GM19023 (cell line): ENCODE data around the gene TSKS.
A peak's percentile ranks its signal among the peaks of the same experiment; 100 is the strongest.
"Not testable (repeated sequence)": the region's sequence is repeated elsewhere in the genome, so short reads cannot be mapped to it uniquely, and the experiment has no call there.

Experiments used
- ATAC-seq: cut with Tn5 transposase; IDR thresholded peaks from one replicate; pipeline ENCODE4 v1.9.1; 2021; ENCODE audit warnings: mild to moderate bottlenecking, moderate library complexity; ENCODE audit not compliant: unreplicated experiment

The TSKS gene

DNA sequence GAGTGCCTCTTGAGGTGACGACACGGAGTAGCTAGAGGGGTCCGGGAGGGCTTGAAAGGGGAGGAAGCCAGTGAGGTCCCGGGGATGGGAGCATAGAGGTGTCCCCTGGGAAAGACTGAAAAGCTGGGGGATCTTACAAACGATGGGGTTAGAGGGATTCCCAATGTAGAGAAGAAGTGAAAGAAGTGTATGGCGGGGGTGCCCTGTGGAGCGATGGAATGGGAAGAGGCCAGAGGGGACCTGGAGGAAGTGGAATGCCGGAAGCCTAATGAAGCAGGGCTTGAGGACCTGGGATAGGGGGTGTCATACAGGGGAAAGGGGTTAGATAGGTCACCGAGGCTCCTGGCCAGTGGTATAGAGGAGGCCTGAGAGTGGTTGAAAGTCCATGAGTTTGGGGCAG lies 4.3 kb upstream of the TSKS start:
- ATAC-seq: no peak

- ATAC-seq: no peak
Measured at GRCh38 chr19:49766930-49767299, 3.8 kb upstream of the TSKS start, which contains the start of gene AP2A1. Gene AP2A1 (plus strand): TSS chr19:49767001. CDS start chr19:49767134, 133 bp downstream.

- ATAC-seq: peak; percentile 91
Measured at GRCh38 chr19:49766007-49766929, 3.2 kb upstream of the TSKS start.

DNA sequence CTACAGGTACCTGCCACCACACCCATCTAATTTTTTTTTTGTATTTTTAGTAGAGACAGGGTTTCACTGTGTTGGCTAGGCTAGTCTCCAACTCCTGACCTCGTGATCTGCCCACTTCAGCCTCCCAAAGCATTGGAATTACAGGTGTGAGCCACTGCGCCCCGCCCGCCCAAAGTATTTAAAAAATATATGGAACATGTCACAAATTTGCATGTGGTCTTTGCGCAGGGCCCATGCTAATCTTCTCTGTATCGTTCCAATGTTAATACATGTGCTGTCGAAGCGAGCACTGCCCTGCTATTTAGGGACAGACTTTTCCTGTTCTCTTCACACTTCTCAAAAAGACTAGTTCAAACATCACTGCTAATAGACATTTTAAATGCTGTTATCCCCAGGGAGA lies 1.2 kb upstream of the TSKS start:
- no peak for ATAC-seq

- no peak for ATAC-seq
Measured at GRCh38 chr19:49761625-49762311, 1.3 kb downstream of the TSKS start.

- ATAC-seq: no peak
Measured at GRCh38 chr19:49761249-49761624, 1.9 kb downstream of the TSKS start.

DNA sequence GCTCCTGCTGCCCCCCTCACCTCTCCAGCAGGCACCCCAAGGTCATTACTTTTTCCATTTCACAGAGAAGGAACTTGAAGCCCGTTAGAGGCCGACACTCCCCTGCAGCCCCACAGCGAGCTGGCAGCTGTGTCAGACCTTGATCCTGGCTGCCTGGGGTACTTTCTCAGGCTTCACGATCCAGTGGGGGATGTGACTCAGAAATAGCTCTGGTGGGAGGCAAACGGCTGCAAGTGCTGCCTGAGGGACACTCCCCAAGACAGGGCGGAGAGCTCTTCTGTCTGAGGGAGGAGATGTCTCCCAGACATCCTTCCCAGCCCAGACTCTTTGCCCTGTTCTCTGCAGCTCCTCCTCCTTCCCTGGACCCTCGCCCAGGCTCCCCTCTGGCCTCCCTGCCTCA lies 4.8 kb downstream of the TSKS start:
- ATAC-seq: no peak

GRCh38 chr19:49755956-49756355 lies 7.2 kb downstream of the TSKS start:
- no peak for ATAC-seq

DNA sequence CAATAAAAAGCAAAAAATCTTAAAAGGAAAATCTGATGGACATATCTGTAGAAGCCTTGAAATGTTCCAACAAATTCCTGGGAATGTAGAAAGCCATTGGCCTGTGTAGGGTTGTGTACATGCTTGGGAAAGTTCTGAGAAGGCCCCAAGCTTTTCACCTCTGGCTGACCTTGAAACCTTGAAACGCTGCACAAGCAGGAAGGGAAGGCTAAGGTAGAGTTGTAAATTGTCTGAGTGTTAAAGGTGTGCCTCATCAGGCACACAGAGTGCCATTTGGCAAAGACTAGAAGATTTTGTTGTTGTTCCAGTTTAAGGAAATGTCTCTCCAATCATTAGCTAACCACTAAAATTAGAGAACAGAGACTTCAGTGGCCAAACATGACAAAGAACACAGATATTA lies 10.4 kb downstream of the TSKS start:
- no peak for ATAC-seq

- ATAC-seq: no peak
Measured at GRCh38 chr19:49749771-49750170, 13.3 kb downstream of the TSKS start.

DNA sequence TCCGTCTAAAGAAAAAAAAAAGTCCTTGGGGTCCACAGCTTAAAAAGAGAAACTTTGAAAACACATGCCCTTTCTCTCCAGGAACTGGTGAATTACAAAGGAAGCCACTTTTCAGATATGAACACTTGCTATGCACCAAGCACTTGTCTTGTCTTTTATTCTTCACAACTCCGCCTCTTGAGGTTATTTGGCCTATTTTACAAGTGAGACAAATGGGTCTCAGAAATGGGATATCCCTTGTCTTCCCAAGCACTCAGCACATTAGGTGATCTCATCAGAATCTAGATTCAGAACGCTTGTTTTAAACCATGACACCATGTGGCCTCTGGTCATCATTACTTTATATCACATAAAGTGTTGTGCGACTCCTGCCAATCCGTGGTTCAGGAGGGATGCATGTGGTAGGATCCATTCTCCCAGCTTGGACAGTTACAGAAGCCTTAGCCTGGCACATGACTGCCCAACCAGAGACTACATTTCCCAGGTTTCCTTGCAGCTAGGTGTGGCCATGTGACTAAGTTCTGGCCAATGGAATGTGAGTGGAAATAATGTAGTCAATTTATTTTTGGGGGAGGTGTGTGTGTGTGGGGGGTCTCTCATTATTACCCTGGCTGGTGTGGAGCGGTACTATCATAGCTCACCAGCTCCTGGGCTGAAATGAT lies 13.9 kb downstream of the TSKS start:
- ATAC-seq: no peak

DNA sequence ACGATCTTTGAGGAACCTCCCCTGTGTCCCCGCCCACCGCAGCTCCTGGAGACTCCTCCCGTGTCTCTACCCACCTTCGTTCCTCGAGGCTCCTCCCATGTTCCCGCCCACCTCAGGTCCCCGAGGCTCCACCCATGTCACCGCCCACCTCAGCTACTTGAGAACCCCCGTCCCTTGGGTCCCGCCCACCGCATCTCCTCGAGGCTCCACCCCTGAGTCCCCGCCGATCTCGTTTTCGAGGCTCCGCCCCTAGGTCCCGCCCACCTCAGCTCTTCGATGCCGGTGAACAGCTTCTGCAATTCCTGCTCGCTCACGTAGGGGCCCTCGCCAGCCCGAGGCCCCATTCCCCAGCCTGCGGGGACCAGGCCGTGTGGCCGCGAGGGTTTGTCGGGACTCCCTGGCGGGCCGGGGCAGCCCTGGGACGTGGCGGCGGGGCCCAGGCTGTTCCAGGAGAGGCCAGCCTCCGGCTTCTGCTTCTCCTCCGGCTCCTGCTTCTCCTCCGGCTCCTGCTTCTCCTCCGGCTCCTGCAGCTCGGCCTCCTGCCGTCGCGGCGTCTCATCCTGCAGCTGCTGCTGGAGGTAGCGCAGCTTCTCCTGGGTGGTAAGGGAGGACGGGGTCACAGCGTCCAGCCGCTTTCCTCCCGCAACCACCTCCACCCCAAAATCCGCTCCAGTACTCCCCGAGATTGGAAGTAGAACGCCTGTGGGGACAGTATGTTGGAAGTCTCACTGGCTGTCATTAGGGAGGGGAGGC lies 16.7 kb downstream of the TSKS start:
- ATAC-seq: no peak

DNA sequence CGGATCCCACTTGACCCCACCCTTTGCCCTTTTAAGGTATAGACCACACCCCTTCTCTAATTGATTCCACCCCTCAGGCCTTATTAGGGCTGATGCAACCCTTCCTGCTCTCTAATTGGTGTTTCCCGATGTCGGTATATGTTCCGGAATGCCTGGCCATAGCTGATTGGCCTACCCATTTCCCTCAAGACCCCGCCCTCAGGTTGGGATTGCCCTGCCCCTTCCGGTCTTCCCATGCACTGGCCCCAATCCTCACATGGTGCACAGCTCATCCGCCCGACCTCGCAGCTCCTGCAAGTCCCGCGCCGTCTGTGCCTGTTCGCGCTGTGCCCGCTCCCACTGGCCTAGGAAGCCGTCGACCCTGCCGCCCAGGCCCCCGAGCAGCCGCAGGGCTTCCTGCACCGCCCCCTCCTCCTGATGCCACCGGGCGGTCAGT lies 18.1 kb downstream of the TSKS start:
- ATAC-seq: no peak

GRCh38 chr19:49741210-49741844 lies 21.8 kb downstream of the TSKS start:
- ATAC-seq: no peak

- ATAC-seq: no peak
Measured at GRCh38 chr19:49739933-49740332, 23.2 kb downstream of the TSKS start.

DNA sequence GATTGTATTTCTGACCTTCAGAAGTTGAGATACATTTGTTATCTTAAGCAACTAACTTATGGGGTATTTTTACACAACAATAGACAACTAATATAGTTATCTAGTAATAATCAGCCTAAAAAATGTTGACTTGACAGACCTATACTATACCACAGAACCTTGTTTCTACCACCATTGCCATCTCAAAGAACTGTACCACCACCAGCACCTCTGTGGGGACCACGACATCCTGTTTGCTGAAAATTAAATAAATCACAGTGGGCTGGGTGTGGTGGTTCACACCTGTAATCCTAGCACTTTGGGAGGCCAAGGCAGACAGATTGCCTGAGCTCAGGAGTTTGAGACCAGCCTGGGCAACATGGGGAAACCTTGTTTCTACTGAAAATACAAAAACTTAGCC lies 24.0 kb downstream of the TSKS start:
- ATAC-seq: no peak

- ATAC-seq: no peak
Measured at GRCh38 chr19:49738268-49738667, 24.8 kb downstream of the TSKS start.

DNA sequence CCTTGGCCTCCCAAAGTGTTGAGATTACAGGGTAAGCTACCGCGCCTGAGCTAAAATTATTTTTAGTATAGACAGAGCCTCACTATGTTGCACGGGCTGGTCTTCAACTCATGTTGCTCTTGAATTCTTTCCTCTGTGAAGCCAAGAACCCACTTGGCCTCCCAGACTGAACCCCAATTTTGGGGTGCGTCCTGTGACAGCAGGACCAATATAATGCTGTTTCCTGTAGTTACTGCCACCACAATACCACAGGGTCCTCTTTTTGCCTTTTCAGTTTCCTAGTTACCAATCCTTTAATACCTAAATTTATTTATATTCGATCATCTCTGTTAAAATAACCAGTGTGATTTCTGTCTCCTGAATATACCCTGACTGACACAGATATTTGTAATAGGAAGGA lies 32.9 kb downstream of the TSKS start:
- ATAC-seq: no peak

- no peak for ATAC-seq
Measured at GRCh38 chr19:49727217-49728030, 35.7 kb downstream of the TSKS start.

DNA sequence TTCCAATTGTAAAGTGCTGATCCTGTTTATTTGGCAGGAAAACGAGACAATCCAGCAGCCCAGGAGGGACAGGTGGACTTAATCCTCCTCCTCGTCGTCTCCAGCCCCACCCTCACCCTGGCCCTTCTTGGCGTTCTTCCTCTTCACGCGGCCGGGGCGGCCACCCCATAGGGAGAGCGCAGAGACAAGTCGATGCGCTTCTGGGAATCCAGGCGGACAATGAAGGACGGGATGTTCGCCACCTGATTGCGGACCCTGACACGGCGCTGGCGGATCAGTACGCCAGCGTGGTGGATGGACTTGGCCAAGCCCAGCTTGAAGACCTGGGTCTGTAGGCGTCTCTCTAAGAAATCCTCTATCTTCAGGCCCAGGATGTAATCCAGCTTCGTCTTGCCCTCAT lies 43.7 kb downstream of the TSKS start:
- ATAC-seq: not testable (repeated sequence)
